PC-9 (cell line): ENCODE results near the gene ITSN1. TPM values are rescaled to one million over a fixed set of nuclear protein-coding genes. Genes with fewer than 3 reads are reported as not detected.
"Not testable (repeated sequence)": the region's sequence is repeated elsewhere in the genome, so short reads cannot be mapped to it uniquely, and the experiment has no call there.

Source experiments
- BruUV-seq: library from RNA; stranded (reverse); fragments of 400-500 nt; replicated peaks from 2 replicates; lab custom pipeline; 2021; lab: Mats Ljungman, UMichigan
- CTCF ChIA-PET: fragments of 300-600 bp; sonication (Branson Sonifier 250); formaldehyde crosslinking; loops from one replicate; lab custom pipeline; 2022; ENCODE audit warnings: antibody characterized with exemption; lab: Charles Lee
- POLR2A ChIA-PET: fragments of 300-600 bp; sonication (Branson Sonifier 250); formaldehyde crosslinking; loops from one replicate; lab custom pipeline; 2022; ENCODE audit warnings: antibody characterized with exemption; ENCODE audit not compliant: unreplicated experiment; lab: Charles Lee
- DNase-seq, 2 experiments: peaks; one replicate each; pipeline versions ENCODE4 v3.0.0 to v3.0.0-alpha.2; 2015 to 2022; ENCODE audit warnings: mixed read lengths in 1 of 2
- H2AFZ ChIP-seq: fragments of 200-600 bp; sonication (generic); 2 replicates; pipeline ENCODE4 v1.8.1; 2017; ENCODE audit warnings: antibody characterized with exemption
- H3F3A ChIP-seq: fragments of 200-600 bp; sonication (generic); 2 replicates; pipeline ENCODE4 v1.8.1; 2017; ENCODE audit warnings: antibody characterized with exemption, mild to moderate bottlenecking, low read depth; ENCODE audit not compliant: insufficient read depth
- H3K27ac ChIP-seq: fragments of 200-600 bp; sonication (generic); 2 replicates; pipeline ENCODE4 v1.6.1; 2016; ENCODE audit warnings: mixed run types
- H3K27me3 ChIP-seq: fragments of 200-600 bp; sonication (generic); 2 replicates; pipeline ENCODE4 v1.6.1; 2016; ENCODE audit warnings: low read depth, mixed run types; ENCODE audit not compliant: insufficient read depth
- H3K36me3 ChIP-seq: fragments of 200-600 bp; sonication (generic); 2 replicates; pipeline ENCODE4 v1.6.1; 2016; ENCODE audit warnings: low read depth, mixed run types
- H3K4me1 ChIP-seq: fragments of 200-600 bp; sonication (generic); replicated peaks from 2 replicates; pipeline ENCODE4 v1.6.1; 2016; ENCODE audit warnings: mixed run types; ENCODE audit not compliant: insufficient read depth
- H3K4me2 ChIP-seq: fragments of 200-600 bp; sonication (generic); 2 replicates; pipeline ENCODE4 v1.6.1; 2017; ENCODE audit warnings: mixed run types
- H3K4me3 ChIP-seq: fragments of 200-600 bp; sonication (generic); 2 replicates; pipeline ENCODE4 v1.6.1; 2016; ENCODE audit warnings: mixed run types
- H3K79me2 ChIP-seq: fragments of 200-600 bp; sonication (generic); 2 replicates; pipeline ENCODE4 v1.6.1; 2017; ENCODE audit warnings: low read depth, mixed run types
- H3K9me2 ChIP-seq: fragments of 200-600 bp; sonication (generic); 2 replicates; pipeline ENCODE4 v1.8.1; 2017; ENCODE audit warnings: mild to moderate bottlenecking; ENCODE audit not compliant: insufficient read depth
- H3K9me3 ChIP-seq: fragments of 200-600 bp; sonication (generic); 2 replicates; pipeline ENCODE4 v1.8.1; 2016; ENCODE audit warnings: low read depth; ENCODE audit not compliant: insufficient read depth
- H4K20me1 ChIP-seq: fragments of 200-600 bp; sonication (generic); 2 replicates; pipeline ENCODE4 v1.8.1; 2017; ENCODE audit not compliant: insufficient read depth
- CTCF ChIP-seq: fragments of 200-600 bp; sonication (generic); conservative IDR thresholded peaks from 2 replicates; pipeline ENCODE4 v1.6.1; 2017; ENCODE audit warnings: mixed run types, antibody characterized with exemption, mild to moderate bottlenecking, moderate library complexity
- EZH2 ChIP-seq: fragments of 200-600 bp; sonication (generic); IDR thresholded peaks from 2 replicates; pipeline ENCODE4 v1.8.0; 2017; ENCODE audit warnings: antibody characterized with exemption, low read depth
- intact Hi-C: fragments of 100-400 bp; cut with micrococcal nuclease; formaldehyde crosslinking; loops from one replicate; pipeline ENCODE4 v1.10.0; 2022; ENCODE audit not compliant: unreplicated experiment
- total RNA-seq: library from RNA; stranded (reverse); gene quantifications from 2 replicates; pipeline ENCODE4 v1.2.3, GENCODE V29; 2021

The ITSN1 gene
- total RNA-seq, 1 experiment from 2014 or later, result 46.3 TPM

- Histone ChIP-seq H3K4me1 (no peaks in the 10 kb centered on the region), H3K9me2 (no peaks in the 10 kb centered on the region), H3K79me2 (no peaks in the 10 kb centered on the region), H3K27ac (no peak overlapping the region), H2AFZ (no peak overlapping the region), H3F3A (no peaks in the 10 kb centered on the region), H3K4me2 (no peak overlapping the region), H3K36me3 (no peaks in the 10 kb centered on the region; the same call in 1 of the 2 replicates), H3K4me3 (no peak overlapping the region), H4K20me1 (no peaks in the 10 kb centered on the region), H3K27me3 (no peaks in the 10 kb centered on the region), H3K9me3 (no peaks in the 10 kb centered on the region)
- no TSS peak for BruUV-seq
- TF ChIP-seq CTCF, result no peak
- TF ChIP-seq EZH2, result no peak
- intact Hi-C loops, result no loop called here
- POLR2A ChIA-PET, result no interaction called here
- DNase-seq, result no peak
- CTCF ChIA-PET, result interaction anchor here (0.6 kb wide), 1 partner anchor 292 kb away, joined by 6 read pairs; no protein-coding TSS in a partner anchor
These were observed 141.1 kb downstream of the ITSN1 start for GRCh38 chr21:33783187-33783979.

DNA sequence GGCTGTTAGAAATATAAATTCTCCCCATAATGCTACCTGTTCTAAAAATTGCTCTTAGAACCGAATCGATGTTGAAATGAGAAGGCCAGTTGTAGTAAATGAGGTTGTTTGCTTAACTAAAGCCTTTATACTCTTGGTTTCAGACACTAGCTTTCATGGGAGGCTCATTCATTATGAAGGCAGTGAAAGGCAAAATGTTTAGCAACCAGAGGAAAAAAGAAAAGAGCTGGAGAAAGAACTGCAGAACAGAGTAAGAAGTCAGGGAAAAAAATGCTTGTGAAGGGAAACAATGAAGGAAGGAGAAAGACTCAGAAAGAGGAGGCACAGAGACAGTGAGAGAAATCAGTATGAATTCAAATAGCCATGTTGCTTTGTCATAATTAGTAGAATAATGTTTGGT lies 145.1 kb downstream of the ITSN1 start:
- Histone ChIP-seq H3K79me2 (no peaks in the 10 kb centered on the region), H3K27ac (no peak overlapping the region), H3K27me3 (no peaks in the 10 kb centered on the region), H3K9me3 (no peaks in the 10 kb centered on the region), H3K9me2 (no peaks in the 10 kb centered on the region), H4K20me1 (no peaks in the 10 kb centered on the region), H3K4me2 (no peak overlapping the region), H3F3A (no peaks in the 10 kb centered on the region), H3K4me1 (no peaks in the 10 kb centered on the region), H3K4me3 (no peak overlapping the region), H2AFZ (no peak overlapping the region), H3K36me3 (no peaks in the 10 kb centered on the region; the same call in 1 of the 2 replicates)
- no peak for DNase-seq
- intact Hi-C loops, result no loop called here
- ChIA-PET POLR2A (interaction anchor here (0.8 kb wide), 1 partner anchor 8 kb away, joined by 6 read pairs; no protein-coding TSS in a partner anchor), CTCF (no interaction called here)
- no peak for TF ChIP-seq CTCF
- no peak for TF ChIP-seq EZH2
- no TSS peak for BruUV-seq

DNA sequence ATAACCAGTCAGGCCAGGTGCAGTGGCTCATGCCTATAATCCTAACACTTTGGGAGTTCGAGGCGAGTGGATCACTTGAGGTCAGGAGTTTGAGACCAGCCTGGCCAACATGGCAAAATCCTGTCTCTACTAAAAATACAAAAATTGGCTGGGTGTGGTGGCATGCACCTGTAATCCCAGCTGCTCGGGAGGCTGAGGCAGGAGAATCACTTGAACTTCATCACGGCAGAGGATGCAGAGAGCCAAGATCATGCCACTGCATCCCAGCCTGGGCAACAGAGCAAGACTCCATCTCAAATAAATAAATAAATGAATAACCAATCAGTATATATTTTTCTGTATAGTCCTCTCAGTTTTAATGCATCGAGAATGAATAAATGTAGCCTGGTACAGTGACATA lies 146.1 kb downstream of the ITSN1 start:
- DNase-seq, H3K36me3 ChIP-seq, H3K9me3 ChIP-seq, H3K4me1 ChIP-seq, H2AFZ ChIP-seq, BruUV-seq, POLR2A ChIA-PET, H3K4me2 ChIP-seq, H3K27me3 ChIP-seq, H3K4me3 ChIP-seq, H3K79me2 ChIP-seq, H3F3A ChIP-seq, CTCF ChIA-PET, H3K9me2 ChIP-seq, intact Hi-C loops, H3K27ac ChIP-seq, H4K20me1 ChIP-seq: not testable (repeated sequence)
